IMR-90 (cell line): Measurements from ENCODE around the gene RFTN2. TPM values are rescaled to one million over a fixed set of nuclear protein-coding genes. Genes with fewer than 3 reads are reported as not detected.

ENCODE experiments used
- NFE2L2 ChIP-seq: fragments of 150-350 bp; IDR thresholded peaks from 2 replicates; pipeline ENCODE4 v1.6.1; 2016; ENCODE audit warnings: low read depth, mild to moderate bottlenecking, low read length
- SMC3 ChIP-seq: fragments of 150-350 bp; IDR thresholded peaks from 2 replicates; pipeline ENCODE4 v1.6.1; 2016; ENCODE audit warnings: low read depth, mild to moderate bottlenecking, antibody characterized with exemption, low read length, moderate library complexity
- polyA plus RNA-seq, 3 experiments: library from polyadenylated mRNA; depleted of rRNA; stranded (reverse); fragments of >200 nt; gene quantifications; 2 replicates each; pipeline ENCODE4 v1.2.3, GENCODE V29; 2012; ENCODE audit warnings: low replicate concordance in 1 of 3
- total RNA-seq: library from RNA; depleted of rRNA; stranded (reverse); fragments of >200 nt; gene quantifications from 2 replicates; pipeline ENCODE4 v1.2.3, GENCODE V29; 2012
- TF ChIP-seq, protein P1 (sequence below): fragments of 150-350 bp; IDR thresholded peaks from 2 replicates; pipeline ENCODE4 v1.6.1; 2017; ENCODE audit warnings: mild to moderate bottlenecking, antibody characterized with exemption, low read length, low read depth

Gene RFTN2
- total and polyA plus RNA-seq, 2 of the 4 experiments (the other 2 are of a cell fraction) = 0.44 to 2.3 TPM

DNA sequence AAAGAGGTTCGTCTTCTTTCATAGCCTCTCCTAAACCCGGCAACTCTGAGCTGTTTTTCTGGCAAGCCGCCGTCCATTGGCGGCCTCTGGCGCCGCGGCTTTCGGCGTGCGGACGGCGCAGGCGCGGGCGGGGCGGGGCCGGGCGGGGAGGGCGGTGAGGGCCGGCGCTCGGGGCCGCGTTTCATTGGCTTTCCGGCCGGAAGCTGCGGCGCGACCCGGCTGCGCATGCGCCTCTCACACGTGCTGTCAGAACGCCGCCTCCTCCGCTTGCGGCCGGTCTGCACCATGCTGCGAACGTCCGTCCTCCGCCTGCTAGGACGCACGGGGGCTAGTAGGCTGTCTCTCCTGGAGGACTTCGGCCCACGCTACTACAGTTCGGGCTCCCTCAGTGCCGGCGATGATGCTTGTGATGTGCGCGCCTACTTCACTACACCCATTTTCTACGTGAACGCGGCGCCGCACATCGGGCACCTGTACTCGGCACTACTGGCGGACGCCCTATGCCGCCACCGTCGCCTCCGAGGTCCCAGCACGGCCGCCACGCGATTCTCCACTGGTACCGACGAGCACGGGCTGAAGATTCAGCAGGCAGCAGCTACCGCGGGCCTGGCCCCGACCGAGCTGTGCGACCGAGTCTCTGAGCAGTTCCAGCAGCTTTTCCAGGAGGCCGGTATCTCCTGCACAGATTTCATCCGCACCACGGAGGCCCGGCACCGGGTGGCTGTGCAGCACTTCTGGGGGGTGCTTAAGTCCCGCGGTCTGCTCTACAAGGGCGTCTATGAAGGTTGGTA lies 29.9 kb upstream of the RFTN2 start, which contains the start of gene MARS2 (continued):
- TF ChIP-seq, protein P1, sequence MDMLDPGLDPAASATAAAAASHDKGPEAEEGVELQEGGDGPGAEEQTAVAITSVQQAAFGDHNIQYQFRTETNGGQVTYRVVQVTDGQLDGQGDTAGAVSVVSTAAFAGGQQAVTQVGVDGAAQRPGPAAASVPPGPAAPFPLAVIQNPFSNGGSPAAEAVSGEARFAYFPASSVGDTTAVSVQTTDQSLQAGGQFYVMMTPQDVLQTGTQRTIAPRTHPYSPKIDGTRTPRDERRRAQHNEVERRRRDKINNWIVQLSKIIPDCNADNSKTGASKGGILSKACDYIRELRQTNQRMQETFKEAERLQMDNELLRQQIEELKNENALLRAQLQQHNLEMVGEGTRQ = peak; percentile 87
- no peak for TF ChIP-seq SMC3
- TF ChIP-seq NFE2L2 = no peak
